ENCODE measurements around the gene GPC3. TPM values are rescaled to one million over a fixed set of nuclear protein-coding genes. Genes with fewer than 3 reads are reported as not detected.

The GPC3 gene
- polyA plus RNA-seq, 1 of the 3 experiments (the other 2 are of a cell fraction): 1.4 TPM

DNA sequence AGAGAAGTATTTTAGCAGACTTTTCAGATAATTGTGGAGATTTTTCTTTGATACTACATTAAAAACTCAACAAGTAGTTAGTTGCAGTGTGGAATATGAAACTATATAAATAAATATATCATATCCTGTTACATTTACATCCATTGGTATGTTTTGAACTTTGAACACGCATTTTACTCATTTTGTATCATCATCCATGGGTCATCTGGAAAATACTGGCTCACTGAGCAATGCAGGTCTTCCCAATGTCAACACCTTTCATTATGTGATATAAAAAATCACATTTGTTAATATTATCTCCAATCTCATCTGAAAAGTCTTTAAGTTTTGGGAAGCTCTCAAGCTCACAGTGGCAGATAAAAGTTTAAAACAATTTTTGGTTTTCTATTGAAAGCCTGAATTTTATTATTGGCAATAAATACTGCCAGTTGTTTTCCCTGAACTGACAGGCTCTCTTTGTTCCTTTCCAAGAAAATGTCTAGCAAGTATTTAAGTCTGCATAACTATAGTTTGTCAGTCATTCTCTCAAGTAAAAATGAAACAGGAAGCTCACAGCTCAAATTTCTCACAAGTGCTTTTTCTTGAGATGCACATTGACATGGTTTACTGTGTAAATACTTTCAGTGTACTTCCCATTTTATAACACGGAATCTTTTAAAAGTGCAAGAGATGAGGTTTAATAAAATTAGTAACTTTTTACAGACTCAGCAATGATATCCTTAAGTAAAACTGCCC lies 386.6 kb downstream of the GPC3 start:
- no peaks in the 10 kb centered on the region for H4K20me1 ChIP-seq (ENCODE audit: insufficient read depth)
- H3K4me1 ChIP-seq (ENCODE audit: control insufficient read depth in 1 of 2, insufficient read depth in 2 of 2, low read depth in 1 of 2, low read length in 1 of 2): no peaks in the 10 kb centered on the region
- CTCF ChIA-PET: interaction anchor here (0.6 kb wide), 1 partner anchor 135 kb away, joined by 3 read pairs; no protein-coding TSS in a partner anchor
- no peaks in the 10 kb centered on the region for H3K9me3 ChIP-seq
- no peak overlapping the region for H2AFZ ChIP-seq (ENCODE audit: low read depth)
- H3K79me2 ChIP-seq (ENCODE audit: insufficient read depth): no peaks in the 10 kb centered on the region
- no peak overlapping the region for H3K27ac ChIP-seq (ENCODE audit: low read depth in 2 of 2, low read length in 1 of 2)
- no peak overlapping the region for H3K9ac ChIP-seq
- no peaks in the 10 kb centered on the region for H3K36me3 ChIP-seq (replicated peaks in 1 of 2; ENCODE audit: control insufficient read depth in 1 of 2, insufficient read depth in 2 of 2, low read length in 1 of 2)
- DNase-seq: no peak
- WGBS (ENCODE audit: low lambda C conversion rate): 17% methylated on average over 2 of the region's 2 CpGs
- no peaks in the 10 kb centered on the region for H3F3A ChIP-seq (replicated peaks; ENCODE audit: insufficient read depth)
- no peak overlapping the region for H3K4me3 ChIP-seq (ENCODE audit: low read depth in 2 of 2, low read length in 1 of 2)
- no peaks in the 10 kb centered on the region for H3K27me3 ChIP-seq (ENCODE audit: insufficient read depth)
- H3K9me2 ChIP-seq: no peaks in the 10 kb centered on the region
- POLR2A ChIA-PET: no interaction called here
- H3K4me2 ChIP-seq: no peak overlapping the region
- no peak for TF ChIP-seq YY1 (IDR thresholded peaks at IDR 0.05; ENCODE audit: low read depth)
- no peak for TF ChIP-seq ELF1 (IDR thresholded peaks at IDR 0.05)
- TF ChIP-seq FOXJ3 (CRISPR knock-in tag; IDR thresholded peaks at IDR 0.05): no peak
- TF ChIP-seq FOSL2 (IDR thresholded peaks at IDR 0.05; ENCODE audit: borderline replicate concordance, low read depth): no peak
- TF ChIP-seq JUND (IDR thresholded peaks at IDR 0.05): no peak
- TF ChIP-seq SIN3A (IDR thresholded peaks at IDR 0.05; ENCODE audit: borderline replicate concordance, low read depth, low read length): no peak
- TF ChIP-seq NFIC (IDR thresholded peaks at IDR 0.05; ENCODE audit: borderline replicate concordance): no peak
- no peak for TF ChIP-seq GATA2 (CRISPR knock-in tag; IDR thresholded peaks at IDR 0.05)
- TF ChIP-seq, protein P1, sequence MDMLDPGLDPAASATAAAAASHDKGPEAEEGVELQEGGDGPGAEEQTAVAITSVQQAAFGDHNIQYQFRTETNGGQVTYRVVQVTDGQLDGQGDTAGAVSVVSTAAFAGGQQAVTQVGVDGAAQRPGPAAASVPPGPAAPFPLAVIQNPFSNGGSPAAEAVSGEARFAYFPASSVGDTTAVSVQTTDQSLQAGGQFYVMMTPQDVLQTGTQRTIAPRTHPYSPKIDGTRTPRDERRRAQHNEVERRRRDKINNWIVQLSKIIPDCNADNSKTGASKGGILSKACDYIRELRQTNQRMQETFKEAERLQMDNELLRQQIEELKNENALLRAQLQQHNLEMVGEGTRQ (IDR thresholded peaks at IDR 0.05; ENCODE audit: borderline replicate concordance, low read depth, low read length): no peak
- no peak for TF ChIP-seq RXRA (IDR thresholded peaks at IDR 0.05; ENCODE audit: borderline replicate concordance, low read depth)
- no peak for TF ChIP-seq TEAD4 (IDR thresholded peaks at IDR 0.05; ENCODE audit: borderline replicate concordance, insufficient read depth)
- TF ChIP-seq, protein P2, sequence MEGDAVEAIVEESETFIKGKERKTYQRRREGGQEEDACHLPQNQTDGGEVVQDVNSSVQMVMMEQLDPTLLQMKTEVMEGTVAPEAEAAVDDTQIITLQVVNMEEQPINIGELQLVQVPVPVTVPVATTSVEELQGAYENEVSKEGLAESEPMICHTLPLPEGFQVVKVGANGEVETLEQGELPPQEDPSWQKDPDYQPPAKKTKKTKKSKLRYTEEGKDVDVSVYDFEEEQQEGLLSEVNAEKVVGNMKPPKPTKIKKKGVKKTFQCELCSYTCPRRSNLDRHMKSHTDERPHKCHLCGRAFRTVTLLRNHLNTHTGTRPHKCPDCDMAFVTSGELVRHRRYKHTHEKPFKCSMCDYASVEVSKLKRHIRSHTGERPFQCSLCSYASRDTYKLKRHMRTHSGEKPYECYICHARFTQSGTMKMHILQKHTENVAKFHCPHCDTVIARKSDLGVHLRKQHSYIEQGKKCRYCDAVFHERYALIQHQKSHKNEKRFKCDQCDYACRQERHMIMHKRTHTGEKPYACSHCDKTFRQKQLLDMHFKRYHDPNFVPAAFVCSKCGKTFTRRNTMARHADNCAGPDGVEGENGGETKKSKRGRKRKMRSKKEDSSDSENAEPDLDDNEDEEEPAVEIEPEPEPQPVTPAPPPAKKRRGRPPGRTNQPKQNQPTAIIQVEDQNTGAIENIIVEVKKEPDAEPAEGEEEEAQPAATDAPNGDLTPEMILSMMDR (IDR thresholded peaks at IDR 0.05): no peak
- no peak for TF ChIP-seq FOXM1 (IDR thresholded peaks at IDR 0.05; ENCODE audit: low read depth)
- TF ChIP-seq, protein P3, sequence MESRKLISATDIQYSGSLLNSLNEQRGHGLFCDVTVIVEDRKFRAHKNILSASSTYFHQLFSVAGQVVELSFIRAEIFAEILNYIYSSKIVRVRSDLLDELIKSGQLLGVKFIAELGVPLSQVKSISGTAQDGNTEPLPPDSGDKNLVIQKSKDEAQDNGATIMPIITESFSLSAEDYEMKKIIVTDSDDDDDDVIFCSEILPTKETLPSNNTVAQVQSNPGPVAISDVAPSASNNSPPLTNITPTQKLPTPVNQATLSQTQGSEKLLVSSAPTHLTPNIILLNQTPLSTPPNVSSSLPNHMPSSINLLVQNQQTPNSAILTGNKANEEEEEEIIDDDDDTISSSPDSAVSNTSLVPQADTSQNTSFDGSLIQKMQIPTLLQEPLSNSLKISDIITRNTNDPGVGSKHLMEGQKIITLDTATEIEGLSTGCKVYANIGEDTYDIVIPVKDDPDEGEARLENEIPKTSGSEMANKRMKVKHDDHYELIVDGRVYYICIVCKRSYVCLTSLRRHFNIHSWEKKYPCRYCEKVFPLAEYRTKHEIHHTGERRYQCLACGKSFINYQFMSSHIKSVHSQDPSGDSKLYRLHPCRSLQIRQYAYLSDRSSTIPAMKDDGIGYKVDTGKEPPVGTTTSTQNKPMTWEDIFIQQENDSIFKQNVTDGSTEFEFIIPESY (IDR thresholded peaks at IDR 0.05; ENCODE audit: borderline replicate concordance, low read depth): no peak
- TF ChIP-seq, protein P4, sequence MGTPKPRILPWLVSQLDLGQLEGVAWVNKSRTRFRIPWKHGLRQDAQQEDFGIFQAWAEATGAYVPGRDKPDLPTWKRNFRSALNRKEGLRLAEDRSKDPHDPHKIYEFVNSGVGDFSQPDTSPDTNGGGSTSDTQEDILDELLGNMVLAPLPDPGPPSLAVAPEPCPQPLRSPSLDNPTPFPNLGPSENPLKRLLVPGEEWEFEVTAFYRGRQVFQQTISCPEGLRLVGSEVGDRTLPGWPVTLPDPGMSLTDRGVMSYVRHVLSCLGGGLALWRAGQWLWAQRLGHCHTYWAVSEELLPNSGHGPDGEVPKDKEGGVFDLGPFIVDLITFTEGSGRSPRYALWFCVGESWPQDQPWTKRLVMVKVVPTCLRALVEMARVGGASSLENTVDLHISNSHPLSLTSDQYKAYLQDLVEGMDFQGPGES (IDR thresholded peaks at IDR 0.05; ENCODE audit: low read depth, low read length): no peak
- TF ChIP-seq SMC3 (IDR thresholded peaks at IDR 0.05; ENCODE audit: low read depth, low read length): no peak
- TF ChIP-seq, protein P5, sequence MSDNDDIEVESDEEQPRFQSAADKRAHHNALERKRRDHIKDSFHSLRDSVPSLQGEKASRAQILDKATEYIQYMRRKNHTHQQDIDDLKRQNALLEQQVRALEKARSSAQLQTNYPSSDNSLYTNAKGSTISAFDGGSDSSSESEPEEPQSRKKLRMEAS (IDR thresholded peaks at IDR 0.05; ENCODE audit: low read depth): no peak
- no peak for TF ChIP-seq CHD2 (IDR thresholded peaks at IDR 0.05; ENCODE audit: low read length, partially characterized antibody)
- no peak for TF ChIP-seq RCOR1 (IDR thresholded peaks at IDR 0.05; ENCODE audit: low read length)

Data from SK-N-SH (cell line).